Upper lobe of left lung (tissue), 4 donors: ENCODE data around the gene JAM3.

Source experiments
- CTCF ChIP-seq, 6 experiments: fragments of 450-650 bp in 4 of 6; fragments of 200-600 bp in 2 of 6; sonication (generic) in 2 of 6; IDR thresholded peaks; one replicate each; pipeline ENCODE4 v1.5.1; 2016 to 2019; ENCODE audit warnings: antibody characterized with exemption in 6 of 6
- POLR2A ChIP-seq, 4 donors: fragments of 450-650 bp; IDR thresholded peaks; one replicate each; pipeline ENCODE4 v1.5.1; 2016 to 2017; ENCODE audit warnings: antibody characterized with exemption in 4 of 4, mild to moderate bottlenecking in 2 of 4
- POLR2AphosphoS5 ChIP-seq, 2 donors: sonication (generic); formaldehyde crosslinking; IDR thresholded peaks; one replicate each; pipeline ENCODE4 v1.5.1; 2017; ENCODE audit warnings: antibody characterized with exemption in 2 of 2

GRCh38 chr11:134070342-134070845, 1.5 kb downstream of the JAM3 start:
- TF ChIP-seq POLR2A (IDR thresholded peaks at IDR 0.05) (no peak), CTCF (IDR thresholded peaks at IDR 0.05) (no peak), POLR2AphosphoS5 (IDR thresholded peaks at IDR 0.05) (no peak)
